Fibroblast of lung (primary cell): ENCODE results near the gene GPC6. TPM values are rescaled to one million over a fixed set of nuclear protein-coding genes. Genes with fewer than 3 reads are reported as not detected.

Experiments used
- DNase-seq, 2 donors: peaks; one replicate each; pipeline versions ENCODE4 v3.0.0 to v3.0.0-alpha.2; 2010; ENCODE audit warnings: low read depth in 2 of 2
- H2AFZ ChIP-seq: 2 replicates; pipeline ENCODE4 v1.5.1; 2012; ENCODE audit warnings: low read length, control low read depth, inconsistent platforms
- H3K27ac ChIP-seq: 2 replicates; pipeline ENCODE4 v1.5.1; 2011; ENCODE audit warnings: low read length, control low read depth; ENCODE audit not compliant: insufficient read depth
- H3K27me3 ChIP-seq: 2 replicates; pipeline ENCODE4 v1.5.1; 2011; ENCODE audit warnings: mild to moderate bottlenecking, low read length; ENCODE audit not compliant: control insufficient read depth, insufficient read depth
- H3K36me3 ChIP-seq: 2 replicates; pipeline ENCODE4 v1.5.1; 2011; ENCODE audit warnings: low read length; ENCODE audit not compliant: control insufficient read depth, insufficient read depth
- H3K4me1 ChIP-seq: 2 replicates; pipeline ENCODE4 v1.5.1; 2011; ENCODE audit warnings: low read length; ENCODE audit not compliant: control insufficient read depth, insufficient read depth; ENCODE audit errors: extremely low read depth
- H3K4me2 ChIP-seq: 2 replicates; pipeline ENCODE4 v1.5.1; 2011; ENCODE audit warnings: low read length, control low read depth; ENCODE audit not compliant: insufficient read depth; ENCODE audit errors: extremely low read depth
- H3K4me3 ChIP-seq, 4 experiments: fragments of 200-600 bp in 1 of 4; sonication (generic) in 1 of 4; replicated peaks in 1 of 4; 2 replicates each; pipeline ENCODE4 v1.5.1; 2011 to 2016; ENCODE audit warnings: low read length in 4 of 4, low read depth in 3 of 4, mild to moderate bottlenecking in 3 of 4, control low read depth in 2 of 4, inconsistent platforms in 1 of 4, mixed read lengths in 1 of 4; ENCODE audit not compliant: insufficient read depth in 1 of 4; ENCODE audit errors: control extremely low read depth in 1 of 4
- H3K79me2 ChIP-seq: 2 replicates; pipeline ENCODE4 v1.5.1; 2012; ENCODE audit warnings: mild to moderate bottlenecking, low read length, inconsistent platforms; ENCODE audit not compliant: control insufficient read depth, insufficient read depth
- H3K9ac ChIP-seq: 2 replicates; pipeline ENCODE4 v1.5.1; 2011; ENCODE audit warnings: mild to moderate bottlenecking, low read length, control low read depth; ENCODE audit not compliant: insufficient read depth
- H3K9me3 ChIP-seq: 2 replicates; pipeline ENCODE4 v1.5.1; 2012; ENCODE audit warnings: low read depth, low read length; ENCODE audit not compliant: control insufficient read depth, insufficient read depth
- H4K20me1 ChIP-seq: 2 replicates; pipeline ENCODE4 v1.5.1; 2011; ENCODE audit warnings: low read length; ENCODE audit not compliant: control insufficient read depth, insufficient read depth; ENCODE audit errors: extremely low read depth
- CTCF ChIP-seq, 2 donors: IDR thresholded peaks in 1 of 2; conservative IDR thresholded peaks in 1 of 2; 1 replicate in 1 of 2; 2 replicates in 1 of 2; pipeline ENCODE4 v1.5.1; 2011 to 2012; ENCODE audit warnings: low read length in 2 of 2, control low read depth in 1 of 2, inconsistent platforms in 1 of 2, low read depth in 1 of 2, mild to moderate bottlenecking in 1 of 2
- EZH2 ChIP-seq: IDR thresholded peaks from 2 replicates; pipeline ENCODE4 v1.5.1; 2012; ENCODE audit warnings: low read length, control low read depth, mild to moderate bottlenecking; ENCODE audit errors: missing control alignments
- polyA plus RNA-seq, 2 donors: library from polyadenylated mRNA; depleted of rRNA in 1 of 2; stranded (reverse) in 1 of 2; unstranded in 1 of 2; fragments of >200 nt; gene quantifications; 2 replicates each; pipeline ENCODE4 v1.2.1, GENCODE V29; 2011 to 2012; ENCODE audit warnings: missing spikeins in 1 of 2
- total RNA-seq: library from RNA; depleted of rRNA; stranded (reverse); fragments of >200 nt; gene quantifications from 2 replicates; pipeline ENCODE4 v1.2.1, GENCODE V29; 2014

The GPC6 gene
- total and polyA plus RNA-seq, 2 donors (not counting 1 experiment from before 2014, with no cell fraction given), result 11.2 to 33.7 TPM

GRCh38 chr13:94324767-94325540 is 1098.3 kb downstream of the GPC6 start:
- DNase-seq, result no peak

GRCh38 chr13:94325650-94326049 is 1099.0 kb downstream of the GPC6 start:
- no peak overlapping the region for H3K4me3 ChIP-seq
- H3K4me1 ChIP-seq, result peaks cover 14% of the 10 kb centered on the region
- H3K27ac ChIP-seq, result no peak overlapping the region
- H3K36me3 ChIP-seq, result no peaks in the 10 kb centered on the region
- DNase-seq, result peak in 1 of 2 donors; percentile 65
- H3K4me2 ChIP-seq, result no peak overlapping the region
- H4K20me1 ChIP-seq, result no peaks in the 10 kb centered on the region
- no peaks in the 10 kb centered on the region for H3K27me3 ChIP-seq
- H3K9ac ChIP-seq, result no peak overlapping the region
- H3K9me3 ChIP-seq, result no peaks in the 10 kb centered on the region
- no peak for TF ChIP-seq EZH2
- TF ChIP-seq CTCF (conservative IDR thresholded peaks at IDR 0.05 in 1 of 2, IDR thresholded peaks at IDR 0.05 in 1 of 2; ENCODE audit: low read depth in 1 of 2, low read length in 2 of 2), result no peak
- no peaks in the 10 kb centered on the region for H3K79me2 ChIP-seq
- no peak overlapping the region for H2AFZ ChIP-seq

More at GRCh38 chr13:94324767-94325540, 1098.3 kb downstream of the GPC6 start:
- Histone ChIP-seq H3K27ac (no peak overlapping the region), H3K9me3 (no peaks in the 10 kb centered on the region), H3K4me1 (peaks cover 8% of the 10 kb centered on the region), H3K79me2 (no peaks in the 10 kb centered on the region), H3K36me3 (no peaks in the 10 kb centered on the region), H2AFZ (no peak overlapping the region), H3K4me3 (no peak overlapping the region), H3K27me3 (no peaks in the 10 kb centered on the region), H4K20me1 (no peaks in the 10 kb centered on the region), H3K9ac (no peak overlapping the region), H3K4me2 (no peak overlapping the region)
- TF ChIP-seq CTCF (conservative IDR thresholded peaks at IDR 0.05 in 1 of 2, IDR thresholded peaks at IDR 0.05 in 1 of 2; ENCODE audit: low read depth in 1 of 2, low read length in 2 of 2) (no peak), EZH2 (no peak)

- Histone ChIP-seq H3K9me3 (no peaks in the 10 kb centered on the region), H3K9ac (no peak overlapping the region), H3K4me1 (peaks cover 14% of the 10 kb centered on the region), H3K36me3 (no peaks in the 10 kb centered on the region), H3K27ac (no peak overlapping the region), H3K27me3 (no peaks in the 10 kb centered on the region), H3K4me2 (no peak overlapping the region), H2AFZ (no peak overlapping the region), H3K79me2 (no peaks in the 10 kb centered on the region), H4K20me1 (no peaks in the 10 kb centered on the region), H3K4me3 (no peak overlapping the region)
- DNase-seq, result peak in 1 of 2 donors; percentile 65
- TF ChIP-seq EZH2 (no peak), CTCF (conservative IDR thresholded peaks at IDR 0.05 in 1 of 2, IDR thresholded peaks at IDR 0.05 in 1 of 2; ENCODE audit: low read depth in 1 of 2, low read length in 2 of 2) (no peak)
Measured at GRCh38 chr13:94327318-94327717, 1100.7 kb downstream of the GPC6 start.
